ENCODE results near the gene SBK2. TPM values are rescaled to one million over a fixed set of nuclear protein-coding genes. Genes with fewer than 3 reads are reported as not detected.

Gene SBK2
- total RNA-seq, 1 donor from 2014 or later, result 4.2 TPM

GRCh38 chr19:55544776-55545439, 8.0 kb upstream of the SBK2 start:
- no peak overlapping the region for H3K4me3 ChIP-seq (ENCODE audit: insufficient read depth, low read depth, low read length)
- no peaks in the 10 kb centered on the region for H3K9me3 ChIP-seq (ENCODE audit: insufficient read depth, low read depth, low read length)
- DNase-seq (ENCODE audit: low read depth), result no peak
- H3K27ac ChIP-seq (ENCODE audit: low read depth, low read length), result no peak overlapping the region
- no peak for FAIRE-seq
- H3K4me1 ChIP-seq (ENCODE audit: insufficient read depth, low read length), result peaks cover 16% of the 10 kb centered on the region
- H3K4me2 ChIP-seq (ENCODE audit: low read length), result no peak overlapping the region
- Mint-ChIP-seq H3K36me3 (ENCODE audit: low read depth, unreplicated experiment) (peaks cover 2% of the 10 kb centered on the region), H3K9me3 (ENCODE audit: unreplicated experiment) (peaks cover 2% of the 10 kb centered on the region), H3K4me3 (ENCODE audit: unreplicated experiment) (no peak overlapping the region), H3K4me1 (ENCODE audit: low read depth, unreplicated experiment) (peaks cover 12% of the 10 kb centered on the region), H3K27me3 (ENCODE audit: low read depth, unreplicated experiment) (peaks cover 5% of the 10 kb centered on the region), H3K27ac (ENCODE audit: unreplicated experiment) (no peak overlapping the region)
- H3K9ac ChIP-seq (ENCODE audit: low read length), result no peak overlapping the region
- no peaks in the 10 kb centered on the region for H4K20me1 ChIP-seq (ENCODE audit: insufficient read depth, low read length)
- TF ChIP-seq EZH2 (IDR thresholded peaks at IDR 0.05; ENCODE audit: insufficient read depth, low read length) (no peak), CTCF (IDR thresholded peaks at IDR 0.05; ENCODE audit: insufficient read depth, low read depth, low read length) (no peak)
- no peaks in the 10 kb centered on the region for H3K27me3 ChIP-seq (ENCODE audit: insufficient read depth, low read length)
- H3K79me2 ChIP-seq (ENCODE audit: insufficient read depth, low read length), result no peaks in the 10 kb centered on the region
- no peaks in the 10 kb centered on the region for H3K36me3 ChIP-seq (ENCODE audit: insufficient read depth, low read length)
- H2AFZ ChIP-seq (ENCODE audit: low read depth, low read length), result no peak overlapping the region

GRCh38 chr19:55544014-55544413, 7.1 kb upstream of the SBK2 start:
- Histone ChIP-seq H3K9ac (ENCODE audit: low read length) (no peak overlapping the region), H3K4me1 (ENCODE audit: insufficient read depth, low read length) (peaks cover 11% of the 10 kb centered on the region), H2AFZ (ENCODE audit: low read depth, low read length) (no peak overlapping the region), H3K27ac (ENCODE audit: low read depth, low read length) (no peak overlapping the region), H3K27me3 (ENCODE audit: insufficient read depth, low read length) (no peaks in the 10 kb centered on the region), H3K4me2 (ENCODE audit: low read length) (no peak overlapping the region), H3K36me3 (ENCODE audit: insufficient read depth, low read length) (no peaks in the 10 kb centered on the region), H3K79me2 (ENCODE audit: insufficient read depth, low read length) (no peaks in the 10 kb centered on the region), H3K9me3 (ENCODE audit: insufficient read depth, low read depth, low read length) (no peaks in the 10 kb centered on the region), H4K20me1 (ENCODE audit: insufficient read depth, low read length) (no peaks in the 10 kb centered on the region), H3K4me3 (ENCODE audit: insufficient read depth, low read depth, low read length) (no peak overlapping the region)
- Mint-ChIP-seq H3K4me1 (ENCODE audit: low read depth, unreplicated experiment) (peaks cover 8% of the 10 kb centered on the region), H3K4me3 (ENCODE audit: unreplicated experiment) (no peak overlapping the region), H3K36me3 (ENCODE audit: low read depth, unreplicated experiment) (peaks cover 2% of the 10 kb centered on the region), H3K9me3 (ENCODE audit: unreplicated experiment) (peaks cover 2% of the 10 kb centered on the region), H3K27ac (ENCODE audit: unreplicated experiment) (no peak overlapping the region), H3K27me3 (ENCODE audit: low read depth, unreplicated experiment) (peaks cover 8% of the 10 kb centered on the region)
- FAIRE-seq, result no peak
- no peak for DNase-seq (ENCODE audit: low read depth)
- TF ChIP-seq CTCF (IDR thresholded peaks at IDR 0.05; ENCODE audit: insufficient read depth, low read depth, low read length) (no peak), EZH2 (IDR thresholded peaks at IDR 0.05; ENCODE audit: insufficient read depth, low read length) (no peak)

- H3K27ac Mint-ChIP-seq (ENCODE audit: unreplicated experiment), result no peak overlapping the region
- Histone ChIP-seq H3K27me3 (ENCODE audit: insufficient read depth, low read length) (no peaks in the 10 kb centered on the region), H4K20me1 (ENCODE audit: insufficient read depth, low read length) (no peaks in the 10 kb centered on the region), H3K27ac (ENCODE audit: low read depth, low read length) (no peak overlapping the region), H3K4me2 (ENCODE audit: low read length) (no peak overlapping the region), H3K36me3 (ENCODE audit: insufficient read depth, low read length) (no peaks in the 10 kb centered on the region), H3K79me2 (ENCODE audit: insufficient read depth, low read length) (no peaks in the 10 kb centered on the region), H3K4me3 (ENCODE audit: insufficient read depth, low read depth, low read length) (no peak overlapping the region), H3K4me1 (ENCODE audit: insufficient read depth, low read length) (peaks cover 11% of the 10 kb centered on the region), H3K9ac (ENCODE audit: low read length) (no peak overlapping the region), H2AFZ (ENCODE audit: low read depth, low read length) (no peak overlapping the region), H3K9me3 (ENCODE audit: insufficient read depth, low read depth, low read length) (no peaks in the 10 kb centered on the region)
- H3K4me1 Mint-ChIP-seq (ENCODE audit: low read depth, unreplicated experiment), result peaks cover 8% of the 10 kb centered on the region
- DNase-seq (ENCODE audit: low read depth) (no peak), FAIRE-seq (no peak)
- peaks cover 2% of the 10 kb centered on the region for H3K9me3 Mint-ChIP-seq (ENCODE audit: unreplicated experiment)
- no peak for TF ChIP-seq CTCF (IDR thresholded peaks at IDR 0.05; ENCODE audit: insufficient read depth, low read depth, low read length)
- H3K36me3 Mint-ChIP-seq (ENCODE audit: low read depth, unreplicated experiment), result peaks cover 2% of the 10 kb centered on the region
- H3K27me3 Mint-ChIP-seq (ENCODE audit: low read depth, unreplicated experiment), result peaks cover 8% of the 10 kb centered on the region
- no peak overlapping the region for H3K4me3 Mint-ChIP-seq (ENCODE audit: unreplicated experiment)
Observed at GRCh38 chr19:55543567-55543966, 6.6 kb upstream of the SBK2 start.
